ENCODE results near the gene TPSB2.

The TPSB2 gene

DNA sequence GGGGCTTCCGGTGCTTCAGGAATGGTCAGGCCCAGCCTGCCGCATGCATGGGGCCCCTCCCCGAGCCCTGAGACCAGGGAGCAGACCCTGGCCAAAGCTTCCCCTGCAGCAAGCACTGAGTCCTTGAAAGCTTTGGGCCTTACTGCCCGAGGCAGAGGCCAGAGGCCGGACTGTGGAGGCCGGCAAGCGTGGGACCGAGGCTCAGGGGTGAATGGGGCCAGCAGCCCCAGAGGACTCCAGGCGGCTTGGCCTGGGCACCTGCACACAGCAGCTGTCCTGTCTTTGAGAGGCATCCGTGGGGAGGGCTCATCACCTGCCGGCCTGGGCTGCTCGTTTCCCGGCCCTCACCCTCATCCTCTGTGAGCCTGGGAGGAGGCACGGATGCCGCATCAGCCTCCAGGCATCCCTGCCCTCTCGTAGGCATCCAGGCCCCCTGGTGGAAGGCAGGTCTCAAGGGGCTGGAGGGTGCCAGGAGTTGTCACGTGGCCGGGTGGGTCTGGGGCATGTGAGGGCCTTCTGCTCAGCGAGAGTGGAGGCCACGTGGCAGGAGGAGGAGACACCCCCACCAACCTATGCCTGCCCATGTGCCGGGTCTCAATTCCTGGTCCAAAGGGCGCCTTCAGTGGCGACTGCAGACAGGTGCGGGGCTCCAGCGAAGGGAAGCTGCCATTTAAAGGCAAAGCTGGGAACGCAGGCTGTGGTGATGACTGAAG, 45.7 kb downstream of the TPSB2 start:
- DNase-seq (ENCODE audit: low read depth), result no peak
- no peak overlapping the region for H3K4me3 ChIP-seq (ENCODE audit: low read depth, low read length)
- TF ChIP-seq, protein P1, sequence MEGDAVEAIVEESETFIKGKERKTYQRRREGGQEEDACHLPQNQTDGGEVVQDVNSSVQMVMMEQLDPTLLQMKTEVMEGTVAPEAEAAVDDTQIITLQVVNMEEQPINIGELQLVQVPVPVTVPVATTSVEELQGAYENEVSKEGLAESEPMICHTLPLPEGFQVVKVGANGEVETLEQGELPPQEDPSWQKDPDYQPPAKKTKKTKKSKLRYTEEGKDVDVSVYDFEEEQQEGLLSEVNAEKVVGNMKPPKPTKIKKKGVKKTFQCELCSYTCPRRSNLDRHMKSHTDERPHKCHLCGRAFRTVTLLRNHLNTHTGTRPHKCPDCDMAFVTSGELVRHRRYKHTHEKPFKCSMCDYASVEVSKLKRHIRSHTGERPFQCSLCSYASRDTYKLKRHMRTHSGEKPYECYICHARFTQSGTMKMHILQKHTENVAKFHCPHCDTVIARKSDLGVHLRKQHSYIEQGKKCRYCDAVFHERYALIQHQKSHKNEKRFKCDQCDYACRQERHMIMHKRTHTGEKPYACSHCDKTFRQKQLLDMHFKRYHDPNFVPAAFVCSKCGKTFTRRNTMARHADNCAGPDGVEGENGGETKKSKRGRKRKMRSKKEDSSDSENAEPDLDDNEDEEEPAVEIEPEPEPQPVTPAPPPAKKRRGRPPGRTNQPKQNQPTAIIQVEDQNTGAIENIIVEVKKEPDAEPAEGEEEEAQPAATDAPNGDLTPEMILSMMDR (IDR thresholded peaks at IDR 0.05; ENCODE audit: control insufficient read depth, extremely low read depth, insufficient read depth), result no peak

DNA sequence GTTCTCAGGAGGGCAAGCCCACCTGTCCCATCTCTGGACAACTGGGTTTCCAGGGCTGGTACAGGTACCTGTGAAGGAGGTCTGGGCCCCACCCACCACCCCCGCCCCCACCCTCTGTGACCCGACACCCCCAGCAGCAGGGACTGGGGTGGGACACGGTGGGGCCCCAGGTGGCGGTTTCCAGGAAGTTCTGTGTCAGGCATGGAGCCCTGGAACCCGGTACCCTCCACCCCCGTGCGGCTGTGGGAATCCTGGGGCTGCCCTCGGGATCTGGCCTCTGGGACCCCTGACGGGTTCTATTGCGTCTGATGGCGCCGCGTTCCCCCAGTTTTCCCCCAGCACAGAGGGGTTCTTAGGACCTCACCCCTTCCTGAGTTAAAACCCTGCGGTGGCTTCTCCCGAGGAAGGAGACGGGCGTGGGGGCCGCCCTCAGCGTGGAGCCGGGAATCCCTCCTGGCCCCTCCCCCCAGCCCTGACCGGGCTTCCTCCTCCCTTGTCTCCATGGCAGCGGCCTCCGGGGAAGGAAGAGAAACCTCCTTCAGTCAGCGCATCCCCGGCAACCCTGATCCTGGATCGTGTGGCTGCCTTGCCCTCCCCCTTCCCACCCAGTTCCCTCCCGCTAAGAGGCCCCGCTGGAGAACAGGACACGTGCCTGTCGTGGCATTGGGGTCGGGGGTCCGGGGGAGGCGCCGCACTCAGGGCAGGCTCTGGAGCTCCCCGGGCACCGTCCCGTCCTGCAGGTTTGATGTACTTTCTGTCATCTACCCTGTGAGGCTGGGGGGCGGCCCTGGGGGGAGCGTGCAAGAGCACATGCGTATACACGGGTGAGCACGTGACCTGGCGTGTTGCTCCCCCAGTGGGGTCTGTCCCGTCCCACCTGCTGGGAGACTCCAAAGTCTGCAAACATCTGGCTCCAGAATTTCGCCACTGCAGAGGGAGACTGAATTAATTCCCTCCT, 46.8 kb downstream of the TPSB2 start:
- no peak overlapping the region for H3K4me3 ChIP-seq (ENCODE audit: low read depth, low read length)
- TF ChIP-seq, protein P1 (IDR thresholded peaks at IDR 0.05; ENCODE audit: control insufficient read depth, extremely low read depth, insufficient read depth), result no peak
- no peak for DNase-seq (ENCODE audit: low read depth)

DNA sequence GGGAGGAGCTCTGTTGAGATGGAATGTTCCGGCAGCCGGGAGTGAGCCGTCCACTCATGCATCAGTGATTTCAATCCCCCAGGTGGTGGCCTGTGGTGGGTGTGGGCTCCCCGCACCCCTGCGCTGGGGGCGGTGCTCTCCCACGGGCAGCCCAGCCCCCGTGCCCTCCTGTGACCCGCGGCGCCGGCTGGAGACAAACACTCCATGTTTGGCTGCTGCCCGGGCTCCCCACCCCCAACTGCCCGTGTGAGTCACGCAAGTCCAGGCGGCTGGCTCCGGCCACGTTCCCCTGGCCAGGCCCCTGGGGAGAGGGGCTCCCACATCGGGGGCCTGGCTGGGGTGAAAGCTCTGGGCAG, 47.7 kb downstream of the TPSB2 start:
- H3K4me3 ChIP-seq (ENCODE audit: low read depth, low read length), result no peak overlapping the region
- TF ChIP-seq, protein P1 (IDR thresholded peaks at IDR 0.05; ENCODE audit: control insufficient read depth, extremely low read depth, insufficient read depth), result no peak

DNA sequence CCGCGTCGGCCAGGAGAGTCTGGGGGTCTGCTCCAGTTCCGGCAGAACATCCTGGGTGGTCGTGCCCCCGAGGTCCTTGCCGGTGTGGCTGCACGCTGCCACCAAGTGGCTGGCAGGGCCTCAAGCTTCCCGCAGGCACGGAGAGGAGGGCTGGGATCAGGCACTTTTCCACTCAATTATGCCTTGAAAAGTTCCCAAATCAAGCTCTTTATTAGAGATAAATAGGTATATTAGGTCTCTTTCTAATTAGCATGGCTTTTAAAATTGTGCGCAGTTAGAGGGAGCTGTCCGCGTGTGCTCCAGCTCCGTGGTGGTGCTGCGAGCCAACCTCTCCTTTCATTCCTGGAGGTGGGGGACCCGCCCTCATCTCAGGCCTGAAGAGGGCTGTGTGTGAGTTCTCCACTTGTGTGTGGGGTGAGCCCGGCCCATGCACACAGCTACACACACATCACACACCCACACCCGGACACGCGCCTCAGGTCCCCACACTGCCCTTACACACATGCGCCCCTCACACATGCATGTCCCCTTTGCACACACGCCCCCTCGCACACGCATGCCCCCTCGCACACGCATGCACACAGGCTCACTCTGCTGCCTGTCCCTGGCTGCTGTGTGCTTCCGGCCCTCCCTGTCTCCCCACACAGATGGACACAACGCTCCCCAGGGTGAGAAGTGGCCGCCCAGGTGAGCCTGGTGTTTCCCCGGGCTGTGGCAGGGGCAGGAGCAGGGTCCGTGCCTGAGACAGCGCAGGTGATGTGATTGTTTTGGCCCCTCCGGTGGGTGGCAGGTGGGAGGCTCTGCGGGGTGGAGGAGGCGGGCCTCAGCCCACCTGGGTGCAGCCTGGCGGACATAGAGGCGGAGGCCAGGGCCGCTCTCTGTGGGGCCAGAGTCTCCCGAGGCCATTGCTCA, 48.3 kb downstream of the TPSB2 start:
- no peak for DNase-seq (ENCODE audit: low read depth)
- TF ChIP-seq, protein P1 (IDR thresholded peaks at IDR 0.05; ENCODE audit: control insufficient read depth, extremely low read depth, insufficient read depth), result peak; percentile 5; the same call in 1 of the 2 replicates
- no peak overlapping the region for H3K4me3 ChIP-seq (ENCODE audit: low read depth, low read length)

More for the DNA sequence above, 47.7 kb downstream of the TPSB2 start:
- DNase-seq (ENCODE audit: low read depth), result no peak

DNA sequence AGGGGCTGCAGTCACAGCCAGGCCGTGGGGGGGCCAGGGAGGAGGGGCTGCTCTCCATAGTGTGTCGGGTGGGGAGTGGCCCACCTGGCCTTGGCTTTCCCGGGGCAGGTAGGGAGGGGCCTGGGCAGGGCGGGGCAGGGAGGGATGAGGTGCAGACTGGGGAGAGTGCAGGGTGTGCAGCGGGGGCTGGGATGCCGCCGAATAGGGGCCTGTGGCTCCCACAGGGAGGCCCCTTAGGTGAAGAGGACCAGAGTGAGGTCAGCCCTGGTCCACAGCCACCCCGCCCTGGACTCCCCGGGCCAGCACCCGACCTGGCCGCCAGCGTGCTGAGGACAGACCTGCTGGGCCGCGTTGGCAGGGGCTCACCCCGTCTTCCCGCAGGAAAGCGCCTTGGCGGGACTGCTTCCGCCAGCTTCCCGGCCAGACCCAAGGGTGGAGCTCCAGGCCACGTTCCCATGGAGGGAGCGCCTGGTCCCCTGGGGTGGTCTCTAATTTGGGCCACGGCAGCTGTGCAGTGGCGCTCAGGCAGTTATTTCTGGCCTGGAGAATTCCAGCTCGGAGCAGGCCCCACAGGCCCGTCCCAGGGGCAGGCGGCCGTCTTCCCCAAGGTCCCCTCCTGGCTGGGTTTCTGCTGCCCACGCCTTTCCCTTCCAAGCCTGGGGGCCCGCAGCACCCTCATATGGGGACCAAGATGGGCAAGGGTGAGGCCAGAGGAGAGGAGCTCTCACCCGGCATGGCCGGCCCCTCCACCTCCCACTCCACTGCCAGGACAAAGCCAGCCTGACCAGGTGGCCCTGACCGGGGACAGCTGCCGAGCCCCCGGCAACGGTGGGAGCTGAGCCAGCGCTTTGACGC, 49.2 kb downstream of the TPSB2 start:
- DNase-seq (ENCODE audit: low read depth), result no peak
- no peak overlapping the region for H3K4me3 ChIP-seq (ENCODE audit: low read depth, low read length)
- TF ChIP-seq, protein P1 (IDR thresholded peaks at IDR 0.05; ENCODE audit: control insufficient read depth, extremely low read depth, insufficient read depth), result no peak
